ENCODE measurements around the gene ENPEP. TPM values are rescaled to one million over a fixed set of nuclear protein-coding genes. Genes with fewer than 3 reads are reported as not detected.
"Not testable (repeated sequence)": the region's sequence is repeated elsewhere in the genome, so short reads cannot be mapped to it uniquely, and the experiment has no call there.

Gene ENPEP, protein sequence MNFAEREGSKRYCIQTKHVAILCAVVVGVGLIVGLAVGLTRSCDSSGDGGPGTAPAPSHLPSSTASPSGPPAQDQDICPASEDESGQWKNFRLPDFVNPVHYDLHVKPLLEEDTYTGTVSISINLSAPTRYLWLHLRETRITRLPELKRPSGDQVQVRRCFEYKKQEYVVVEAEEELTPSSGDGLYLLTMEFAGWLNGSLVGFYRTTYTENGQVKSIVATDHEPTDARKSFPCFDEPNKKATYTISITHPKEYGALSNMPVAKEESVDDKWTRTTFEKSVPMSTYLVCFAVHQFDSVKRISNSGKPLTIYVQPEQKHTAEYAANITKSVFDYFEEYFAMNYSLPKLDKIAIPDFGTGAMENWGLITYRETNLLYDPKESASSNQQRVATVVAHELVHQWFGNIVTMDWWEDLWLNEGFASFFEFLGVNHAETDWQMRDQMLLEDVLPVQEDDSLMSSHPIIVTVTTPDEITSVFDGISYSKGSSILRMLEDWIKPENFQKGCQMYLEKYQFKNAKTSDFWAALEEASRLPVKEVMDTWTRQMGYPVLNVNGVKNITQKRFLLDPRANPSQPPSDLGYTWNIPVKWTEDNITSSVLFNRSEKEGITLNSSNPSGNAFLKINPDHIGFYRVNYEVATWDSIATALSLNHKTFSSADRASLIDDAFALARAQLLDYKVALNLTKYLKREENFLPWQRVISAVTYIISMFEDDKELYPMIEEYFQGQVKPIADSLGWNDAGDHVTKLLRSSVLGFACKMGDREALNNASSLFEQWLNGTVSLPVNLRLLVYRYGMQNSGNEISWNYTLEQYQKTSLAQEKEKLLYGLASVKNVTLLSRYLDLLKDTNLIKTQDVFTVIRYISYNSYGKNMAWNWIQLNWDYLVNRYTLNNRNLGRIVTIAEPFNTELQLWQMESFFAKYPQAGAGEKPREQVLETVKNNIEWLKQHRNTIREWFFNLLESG
- total RNA-seq (2014; rRNA removed; shearing (Covaris generic)) (not detected in 2 replicates), total RNA-seq (2022) (0.09 and 0.21 TPM in 2 replicates), Bru-seq, nascent RNA (percentile 12 among the genes with signal in this experiment), BruChase-seq, experiment 1, labeled RNA remaining after a 6-hour chase (percentile 11 among the genes with signal in this experiment), BruChase-seq, experiment 2, labeled RNA remaining after a 2-hour chase (percentile 10 among the genes with signal in this experiment)
- long read RNA-seq, partial matches to known transcripts, result 0 of 1 reads
- long read RNA-seq, other reads (novel, unspliced or antisense), result 1 of 1 reads

DNA sequence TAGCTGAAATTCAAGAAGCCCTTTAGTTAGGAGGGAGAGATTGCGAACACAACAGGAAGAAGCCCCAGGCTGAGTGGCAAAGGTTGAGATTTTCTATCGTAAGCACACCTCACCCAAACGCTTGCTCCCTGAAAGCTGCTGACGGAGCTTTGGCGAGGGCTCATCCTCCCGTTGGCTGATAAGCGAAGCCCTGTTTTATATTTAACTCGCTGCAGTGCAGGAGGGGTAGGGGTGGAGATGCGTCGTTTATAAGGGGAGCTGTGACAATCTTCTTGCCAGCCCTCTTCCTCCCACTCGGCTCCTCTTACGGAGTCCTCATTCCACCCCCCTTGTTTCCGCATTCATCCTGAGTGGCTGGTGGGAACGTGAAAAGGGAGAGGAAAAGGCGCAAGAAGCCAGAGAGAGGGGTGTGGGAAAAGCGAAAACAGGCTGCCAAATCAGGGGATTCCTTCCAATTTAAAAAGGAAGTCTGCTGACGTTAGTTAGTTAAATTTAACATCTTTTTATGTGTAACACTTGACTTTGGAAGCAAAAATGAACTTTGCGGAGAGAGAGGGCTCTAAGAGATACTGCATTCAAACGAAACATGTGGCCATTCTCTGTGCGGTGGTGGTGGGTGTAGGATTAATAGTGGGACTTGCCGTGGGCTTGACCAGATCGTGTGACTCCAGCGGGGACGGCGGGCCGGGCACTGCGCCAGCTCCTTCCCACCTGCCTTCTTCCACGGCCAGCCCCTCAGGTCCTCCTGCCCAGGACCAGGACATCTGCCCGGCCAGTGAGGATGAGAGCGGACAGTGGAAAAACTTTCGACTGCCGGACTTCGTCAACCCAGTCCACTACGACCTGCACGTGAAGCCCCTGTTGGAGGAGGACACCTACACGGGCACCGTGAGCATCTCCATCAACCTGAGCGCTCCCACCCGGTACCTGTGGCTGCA is at the start of gene ENPEP:
TSS of gene ENPEP (plus strand) at position 275 of the 938 bp plus-strand sequence. CDS start at position 535, 260 bp downstream.
- CTCF ChIA-PET (ENCODE audit: unreplicated experiment), result no interaction called here
- H3K36me3 ChIP-seq (ENCODE audit: insufficient read depth, low read length), result no peaks in the 10 kb centered on the region
- H3K4me1 ChIP-seq (ENCODE audit: insufficient read depth, low read length, poor library complexity, severe bottlenecking), result no peaks in the 10 kb centered on the region
- intact Hi-C loops (cut with micrococcal nuclease; ENCODE audit: unreplicated experiment), result no loop called here
- no peaks in the 10 kb centered on the region for H3K9me3 ChIP-seq (ENCODE audit: low read length)
- no TSS peak for BruUV-seq (replicated peaks)
- no peak within 1 kb of the TSS for H3K4me3 ChIP-seq (ENCODE audit: low read depth, low read length, poor library complexity, severe bottlenecking)
- no peak for TF ChIP-seq EZH2phosphoT487 (IDR thresholded peaks at IDR 0.05; ENCODE audit: borderline replicate concordance, low read depth, low read length)
- TF ChIP-seq, protein P1, sequence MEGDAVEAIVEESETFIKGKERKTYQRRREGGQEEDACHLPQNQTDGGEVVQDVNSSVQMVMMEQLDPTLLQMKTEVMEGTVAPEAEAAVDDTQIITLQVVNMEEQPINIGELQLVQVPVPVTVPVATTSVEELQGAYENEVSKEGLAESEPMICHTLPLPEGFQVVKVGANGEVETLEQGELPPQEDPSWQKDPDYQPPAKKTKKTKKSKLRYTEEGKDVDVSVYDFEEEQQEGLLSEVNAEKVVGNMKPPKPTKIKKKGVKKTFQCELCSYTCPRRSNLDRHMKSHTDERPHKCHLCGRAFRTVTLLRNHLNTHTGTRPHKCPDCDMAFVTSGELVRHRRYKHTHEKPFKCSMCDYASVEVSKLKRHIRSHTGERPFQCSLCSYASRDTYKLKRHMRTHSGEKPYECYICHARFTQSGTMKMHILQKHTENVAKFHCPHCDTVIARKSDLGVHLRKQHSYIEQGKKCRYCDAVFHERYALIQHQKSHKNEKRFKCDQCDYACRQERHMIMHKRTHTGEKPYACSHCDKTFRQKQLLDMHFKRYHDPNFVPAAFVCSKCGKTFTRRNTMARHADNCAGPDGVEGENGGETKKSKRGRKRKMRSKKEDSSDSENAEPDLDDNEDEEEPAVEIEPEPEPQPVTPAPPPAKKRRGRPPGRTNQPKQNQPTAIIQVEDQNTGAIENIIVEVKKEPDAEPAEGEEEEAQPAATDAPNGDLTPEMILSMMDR (conservative IDR thresholded peaks at IDR 0.05; ENCODE audit: low read length), result no peak
- no peaks in the 10 kb centered on the region for H3K9me2 ChIP-seq (ENCODE audit: insufficient read depth, low read length)
- DNase-seq (ENCODE audit: low spot score), result no peak
- no peaks in the 10 kb centered on the region for H4K20me1 ChIP-seq (ENCODE audit: insufficient read depth, low read length)
- H2AFZ ChIP-seq (ENCODE audit: low read length), result no peak within 1 kb of the TSS
- no peak within 1 kb of the TSS for H3K4me2 ChIP-seq (ENCODE audit: low read length)
- H3K27ac ChIP-seq (ENCODE audit: low read depth, low read length, poor library complexity, severe bottlenecking), result no peak within 1 kb of the TSS
- POLR2A ChIA-PET, result interaction anchor here (1.6 kb wide), 1 partner anchor 13 kb away, joined by 4 read pairs; no protein-coding TSS in a partner anchor
- H3K79me2 ChIP-seq (ENCODE audit: insufficient read depth, low read depth, low read length), result no peaks in the 10 kb centered on the region

DNA sequence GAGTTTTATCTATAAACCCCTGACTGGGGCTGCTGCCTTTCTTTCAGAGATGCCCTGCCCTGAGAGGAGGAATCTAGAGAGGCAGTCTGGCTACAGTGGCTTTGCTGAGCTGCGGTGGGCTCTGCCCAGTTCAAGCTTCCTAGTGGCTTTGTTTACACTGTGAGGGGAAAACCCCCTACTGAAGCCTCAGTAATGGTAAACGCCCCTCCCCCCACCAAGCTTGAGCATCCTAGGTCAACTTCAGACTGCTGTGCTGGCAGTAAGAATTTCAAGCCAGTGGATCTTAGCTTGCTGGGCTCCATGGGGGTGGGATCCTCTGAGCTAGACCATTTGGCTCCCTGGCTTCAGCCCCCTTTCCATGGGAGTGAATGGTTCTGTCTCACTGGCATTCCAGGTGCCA is 44.1 kb upstream of the ENPEP start:
- H3K79me2 ChIP-seq (ENCODE audit: insufficient read depth, low read depth, low read length); H3K9me2 ChIP-seq (ENCODE audit: insufficient read depth, low read length); H3K36me3 ChIP-seq (ENCODE audit: insufficient read depth, low read length); POLR2A ChIA-PET; H2AFZ ChIP-seq (ENCODE audit: low read length); BruUV-seq (replicated peaks); H3K4me1 ChIP-seq (ENCODE audit: insufficient read depth, low read length, poor library complexity, severe bottlenecking); H3K27ac ChIP-seq (ENCODE audit: low read depth, low read length, poor library complexity, severe bottlenecking); DNase-seq (ENCODE audit: low spot score); H4K20me1 ChIP-seq (ENCODE audit: insufficient read depth, low read length); H3K9me3 ChIP-seq (ENCODE audit: low read length); intact Hi-C loops (cut with micrococcal nuclease; ENCODE audit: unreplicated experiment); CTCF ChIA-PET (ENCODE audit: unreplicated experiment); H3K4me2 ChIP-seq (ENCODE audit: low read length); H3K4me3 ChIP-seq (ENCODE audit: low read depth, low read length, poor library complexity, severe bottlenecking): not testable (repeated sequence)

DNA sequence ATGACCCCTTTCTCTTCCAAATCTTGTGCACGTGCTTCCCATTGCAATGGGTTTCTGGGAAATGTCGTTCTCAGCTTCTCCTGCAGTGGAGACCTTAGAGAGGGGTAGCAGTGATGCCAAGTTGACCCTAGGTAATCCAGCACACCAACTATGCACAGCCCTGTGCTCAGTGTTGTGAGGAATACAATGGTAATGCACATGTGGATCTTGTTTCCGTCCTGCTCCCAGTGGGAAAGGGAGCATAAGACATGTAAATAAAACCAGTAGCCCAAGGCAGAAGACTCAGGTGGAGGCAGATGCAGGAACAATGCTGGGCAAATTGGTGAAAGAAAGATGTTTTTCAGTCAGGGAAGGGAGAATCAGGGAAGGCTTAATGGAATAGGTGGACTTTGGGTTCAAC is 38.7 kb upstream of the ENPEP start:
- H3K9me2 ChIP-seq (ENCODE audit: insufficient read depth, low read length); H3K4me1 ChIP-seq (ENCODE audit: insufficient read depth, low read length, poor library complexity, severe bottlenecking); POLR2A ChIA-PET; BruUV-seq (replicated peaks); intact Hi-C loops (cut with micrococcal nuclease; ENCODE audit: unreplicated experiment); DNase-seq (ENCODE audit: low spot score); H2AFZ ChIP-seq (ENCODE audit: low read length); H3K27ac ChIP-seq (ENCODE audit: low read depth, low read length, poor library complexity, severe bottlenecking); H3K79me2 ChIP-seq (ENCODE audit: insufficient read depth, low read depth, low read length); H3K36me3 ChIP-seq (ENCODE audit: insufficient read depth, low read length); CTCF ChIA-PET (ENCODE audit: unreplicated experiment); H4K20me1 ChIP-seq (ENCODE audit: insufficient read depth, low read length); H3K4me3 ChIP-seq (ENCODE audit: low read depth, low read length, poor library complexity, severe bottlenecking); H3K4me2 ChIP-seq (ENCODE audit: low read length); H3K9me3 ChIP-seq (ENCODE audit: low read length): not testable (repeated sequence)

DNA sequence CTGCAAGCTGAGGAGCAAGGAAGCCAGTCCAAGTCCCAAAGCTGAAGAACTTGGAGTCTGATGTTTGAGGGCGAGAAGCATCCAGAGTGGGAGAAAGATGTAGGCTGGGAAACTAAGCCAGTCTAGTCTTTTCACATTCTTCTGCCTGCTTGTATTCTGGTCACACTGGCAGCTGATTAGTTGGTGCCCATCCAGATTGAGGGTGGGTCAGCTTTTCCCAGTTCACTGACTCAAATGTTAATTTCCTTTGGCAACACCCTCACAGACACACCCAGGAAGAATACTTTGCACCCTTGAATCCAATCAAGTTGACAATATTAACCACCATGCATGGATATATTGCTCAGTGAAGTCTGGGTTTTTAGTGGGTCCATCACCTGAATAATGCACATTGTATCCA is 36.7 kb upstream of the ENPEP start:
- CTCF ChIA-PET (ENCODE audit: unreplicated experiment); H3K36me3 ChIP-seq (ENCODE audit: insufficient read depth, low read length); intact Hi-C loops (cut with micrococcal nuclease; ENCODE audit: unreplicated experiment); H3K4me1 ChIP-seq (ENCODE audit: insufficient read depth, low read length, poor library complexity, severe bottlenecking); H3K9me2 ChIP-seq (ENCODE audit: insufficient read depth, low read length); H2AFZ ChIP-seq (ENCODE audit: low read length); H3K79me2 ChIP-seq (ENCODE audit: insufficient read depth, low read depth, low read length); H3K9me3 ChIP-seq (ENCODE audit: low read length); H4K20me1 ChIP-seq (ENCODE audit: insufficient read depth, low read length); DNase-seq (ENCODE audit: low spot score); H3K27ac ChIP-seq (ENCODE audit: low read depth, low read length, poor library complexity, severe bottlenecking); POLR2A ChIA-PET; H3K4me3 ChIP-seq (ENCODE audit: low read depth, low read length, poor library complexity, severe bottlenecking); H3K4me2 ChIP-seq (ENCODE audit: low read length); BruUV-seq (replicated peaks): not testable (repeated sequence)
